ENCODE measurements around the gene VCPKMT. TPM values are rescaled to one million over a fixed set of nuclear protein-coding genes. Genes with fewer than 3 reads are reported as not detected.
A peak's percentile ranks its signal among the peaks of the same experiment; 100 is the strongest.

The VCPKMT gene
- total RNA-seq, 1 donor from 2014 or later = 10.4 TPM

GRCh38 chr14:50113381-50114035, 2.9 kb downstream of the VCPKMT start:
- peak overlapping the region; percentile 6 for H3K27ac Mint-ChIP-seq (ENCODE audit: unreplicated experiment)

GRCh38 chr14:50110323-50111037, 5.9 kb downstream of the VCPKMT start:
- no peak overlapping the region for H3K4me3 Mint-ChIP-seq (ENCODE audit: unreplicated experiment)
- peaks cover 13% of the 10 kb centered on the region for H3K4me1 Mint-ChIP-seq (ENCODE audit: low read depth)
- H3K27me3 Mint-ChIP-seq (ENCODE audit: low read depth) = no peaks in the 10 kb centered on the region
- no peak for DNase-seq (ENCODE audit: low spot score)
- TF ChIP-seq CTCF (IDR thresholded peaks at IDR 0.05) = no peak
- H3K36me3 Mint-ChIP-seq (ENCODE audit: low read depth) = peaks cover 21% of the 10 kb centered on the region
- H3K27ac Mint-ChIP-seq (ENCODE audit: unreplicated experiment) = no peak overlapping the region
- H3K9me3 Mint-ChIP-seq (ENCODE audit: low read depth) = no peaks in the 10 kb centered on the region

More at GRCh38 chr14:50113381-50114035, 2.9 kb downstream of the VCPKMT start:
- TF ChIP-seq CTCF (IDR thresholded peaks at IDR 0.05) = no peak
- H3K4me3 Mint-ChIP-seq (ENCODE audit: unreplicated experiment) = no peak overlapping the region
- H3K36me3 Mint-ChIP-seq (ENCODE audit: low read depth) = peaks cover 23% of the 10 kb centered on the region
- peaks cover 26% of the 10 kb centered on the region for H3K4me1 Mint-ChIP-seq (ENCODE audit: low read depth)
- H3K9me3 Mint-ChIP-seq (ENCODE audit: low read depth) = no peaks in the 10 kb centered on the region
- no peaks in the 10 kb centered on the region for H3K27me3 Mint-ChIP-seq (ENCODE audit: low read depth)
- no peak for DNase-seq (ENCODE audit: low spot score)

- peaks cover 8% of the 10 kb centered on the region for H3K4me1 Mint-ChIP-seq (ENCODE audit: low read depth)
- TF ChIP-seq CTCF (IDR thresholded peaks at IDR 0.05) = peak; percentile 69
- peaks cover 21% of the 10 kb centered on the region for H3K36me3 Mint-ChIP-seq (ENCODE audit: low read depth)
- H3K27ac Mint-ChIP-seq (ENCODE audit: unreplicated experiment) = no peak overlapping the region
- H3K9me3 Mint-ChIP-seq (ENCODE audit: low read depth) = no peaks in the 10 kb centered on the region
- DNase-seq (ENCODE audit: low spot score) = no peak
- H3K27me3 Mint-ChIP-seq (ENCODE audit: low read depth) = no peaks in the 10 kb centered on the region
- H3K4me3 Mint-ChIP-seq (ENCODE audit: unreplicated experiment) = no peak overlapping the region
Measured at GRCh38 chr14:50109342-50109741, 7.0 kb downstream of the VCPKMT start.

GRCh38 chr14:50107850-50108249, 8.5 kb downstream of the VCPKMT start:
- Mint-ChIP-seq H3K27ac (ENCODE audit: unreplicated experiment) (peak overlapping the region; percentile 66), H3K4me1 (ENCODE audit: low read depth) (peaks cover 10% of the 10 kb centered on the region), H3K27me3 (ENCODE audit: low read depth) (no peaks in the 10 kb centered on the region), H3K36me3 (ENCODE audit: low read depth) (peaks cover 16% of the 10 kb centered on the region), H3K9me3 (ENCODE audit: low read depth) (no peaks in the 10 kb centered on the region), H3K4me3 (ENCODE audit: unreplicated experiment) (no peak overlapping the region)
- no peak for DNase-seq (ENCODE audit: low spot score)
- no peak for TF ChIP-seq CTCF (IDR thresholded peaks at IDR 0.05)

- Mint-ChIP-seq H3K27me3 (ENCODE audit: low read depth) (no peaks in the 10 kb centered on the region), H3K9me3 (ENCODE audit: low read depth) (no peaks in the 10 kb centered on the region), H3K4me1 (ENCODE audit: low read depth) (peaks cover 10% of the 10 kb centered on the region), H3K27ac (ENCODE audit: unreplicated experiment) (no peak overlapping the region), H3K4me3 (ENCODE audit: unreplicated experiment) (no peak overlapping the region), H3K36me3 (ENCODE audit: low read depth) (peaks cover 14% of the 10 kb centered on the region)
- no peak for DNase-seq (ENCODE audit: low spot score)
- TF ChIP-seq CTCF (IDR thresholded peaks at IDR 0.05) = no peak
Measured at GRCh38 chr14:50106178-50106577, 10.2 kb downstream of the VCPKMT start.

All from chondrocyte (in vitro differentiated cells).